ENCODE data around the gene ENOX2.

DNA sequence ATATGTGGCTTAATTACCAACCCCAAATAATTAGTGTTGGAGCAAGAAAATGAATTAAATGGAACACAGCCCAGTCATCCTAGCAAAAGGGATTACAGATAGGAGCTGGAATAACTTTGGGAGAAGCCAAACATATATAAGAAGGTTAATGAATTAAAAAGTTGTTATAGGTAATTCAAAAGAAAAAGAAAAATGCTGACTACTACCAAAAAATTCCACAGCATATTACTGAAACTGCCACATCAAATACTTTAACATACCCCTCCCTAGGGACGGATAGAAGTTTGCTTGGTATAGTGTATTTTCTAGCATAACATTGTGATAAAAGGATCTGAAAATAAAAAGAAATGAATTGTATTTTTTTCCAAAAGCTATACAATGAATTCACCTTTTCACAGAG is 99.5 kb downstream of the ENOX2 start:
- TF ChIP-seq EZH2 (IDR thresholded peaks at IDR 0.05; ENCODE audit: low read length) = no peak
- TF ChIP-seq CTCF (optimal IDR thresholded peaks at IDR 0.05 in 1 of 3, IDR thresholded peaks at IDR 0.05 in 1 of 3, conservative IDR thresholded peaks at IDR 0.05 in 1 of 3; ENCODE audit: extremely low read depth in 1 of 3, insufficient read depth in 2 of 3, low read length in 3 of 3) = no peak
